SK-N-MC (cell line): ENCODE data around the gene UQCC5.

ENCODE experiments used
- DNase-seq: peaks from one replicate; pipeline ENCODE4 v3.0.0-alpha.2; 2011; ENCODE audit warnings: low read depth, low spot score
- H3K27ac ChIP-seq: fragments of 200-600 bp; sonication (generic); 2 replicates; pipeline ENCODE4 v1.5.1; 2016; ENCODE audit warnings: mixed run types
- H3K36me3 ChIP-seq: fragments of 200-600 bp; sonication (generic); 2 replicates; pipeline ENCODE4 v1.6.1; 2017; ENCODE audit warnings: antibody characterized with exemption, low read length, mixed read lengths; ENCODE audit not compliant: insufficient read depth
- H3K4me3 ChIP-seq: fragments of 200-600 bp; sonication (generic); 2 replicates; pipeline ENCODE4 v1.5.1; 2016
- H3K9ac ChIP-seq: fragments of 200-600 bp; sonication (generic); 2 replicates; pipeline ENCODE4 v1.8.0; 2017; ENCODE audit warnings: mixed run types, mixed read lengths; ENCODE audit not compliant: insufficient read length
- H3K9me3 ChIP-seq: fragments of 200-600 bp; sonication (generic); 2 replicates; pipeline ENCODE4 v1.6.1; 2017; ENCODE audit warnings: low read depth, mild to moderate bottlenecking, antibody characterized with exemption, low read length, moderate library complexity, mixed read lengths
- EZH2 ChIP-seq: fragments of 200-600 bp; sonication (generic); IDR thresholded peaks from one replicate; pipeline ENCODE4 v1.6.1; 2017; ENCODE audit warnings: antibody characterized with exemption
- FOXP2 ChIP-seq: optimal IDR thresholded peaks from 2 replicates; pipeline ENCODE3; 2011; ENCODE audit warnings: mild to moderate bottlenecking, moderate library complexity; ENCODE audit not compliant: insufficient read depth; ENCODE audit errors: extremely low read length, control extremely low read depth
- POLR2AphosphoS5 ChIP-seq: IDR thresholded peaks from 2 replicates; pipeline ENCODE4 v1.6.1; 2012; ENCODE audit warnings: mild to moderate bottlenecking, low read depth, low read length, borderline replicate concordance

Gene UQCC5

DNA sequence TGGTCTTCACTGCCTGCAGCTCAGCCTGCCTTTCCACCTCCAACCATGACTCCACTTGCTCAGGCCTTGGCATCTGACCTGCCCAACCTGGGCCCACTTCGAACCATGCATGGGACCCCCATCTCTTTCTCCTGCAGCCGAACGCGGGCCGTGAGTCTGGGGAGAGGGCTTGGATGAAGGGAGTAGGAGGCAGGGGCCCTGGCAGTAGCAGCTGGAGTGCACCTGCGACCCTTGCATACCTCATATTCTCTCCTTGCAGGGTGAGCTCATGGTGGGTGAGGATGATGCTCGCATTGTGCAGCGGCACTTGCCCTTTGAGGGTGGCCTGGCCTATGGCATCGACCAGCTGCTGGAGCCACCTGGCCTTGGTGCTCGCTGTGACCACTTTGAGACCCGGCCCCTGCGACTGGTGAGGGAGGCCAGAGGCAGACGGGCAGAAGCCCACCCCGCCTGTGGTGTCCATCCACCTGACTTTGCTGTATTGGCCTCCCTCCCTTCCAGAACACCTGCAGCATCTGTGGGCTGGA, 16.2 kb upstream of the UQCC5 start:
- H3K9me3 ChIP-seq, result no peaks in the 10 kb centered on the region
- H3K36me3 ChIP-seq, result no peaks in the 10 kb centered on the region; the same call in 1 of the 2 replicates
- no peak overlapping the region for H3K27ac ChIP-seq
- no peak overlapping the region for H3K4me3 ChIP-seq
- no peak overlapping the region for H3K9ac ChIP-seq
- no peak for DNase-seq
- TF ChIP-seq POLR2AphosphoS5 (no peak), FOXP2 (no peak), EZH2 (no peak)

- no peak overlapping the region for H3K4me3 ChIP-seq
- no peaks in the 10 kb centered on the region for H3K9me3 ChIP-seq
- no peak overlapping the region for H3K27ac ChIP-seq
- no peaks in the 10 kb centered on the region; the same call in 1 of the 2 replicates for H3K36me3 ChIP-seq
- no peak for DNase-seq
- no peak for TF ChIP-seq POLR2AphosphoS5
- TF ChIP-seq FOXP2, result no peak
- TF ChIP-seq EZH2, result no peak
- H3K9ac ChIP-seq, result no peak overlapping the region
These were observed 15.5 kb upstream of the UQCC5 start for GRCh38 chr3:52520716-52521487.

GRCh38 chr3:52521488-52521824, 14.9 kb upstream of the UQCC5 start:
- DNase-seq, result no peak
- no peak overlapping the region for H3K27ac ChIP-seq
- no peak overlapping the region for H3K4me3 ChIP-seq
- H3K9me3 ChIP-seq, result no peaks in the 10 kb centered on the region
- H3K36me3 ChIP-seq, result no peaks in the 10 kb centered on the region; the same call in 1 of the 2 replicates
- H3K9ac ChIP-seq, result no peak overlapping the region
- TF ChIP-seq POLR2AphosphoS5, result no peak
- TF ChIP-seq FOXP2, result no peak
- TF ChIP-seq EZH2, result no peak

DNA sequence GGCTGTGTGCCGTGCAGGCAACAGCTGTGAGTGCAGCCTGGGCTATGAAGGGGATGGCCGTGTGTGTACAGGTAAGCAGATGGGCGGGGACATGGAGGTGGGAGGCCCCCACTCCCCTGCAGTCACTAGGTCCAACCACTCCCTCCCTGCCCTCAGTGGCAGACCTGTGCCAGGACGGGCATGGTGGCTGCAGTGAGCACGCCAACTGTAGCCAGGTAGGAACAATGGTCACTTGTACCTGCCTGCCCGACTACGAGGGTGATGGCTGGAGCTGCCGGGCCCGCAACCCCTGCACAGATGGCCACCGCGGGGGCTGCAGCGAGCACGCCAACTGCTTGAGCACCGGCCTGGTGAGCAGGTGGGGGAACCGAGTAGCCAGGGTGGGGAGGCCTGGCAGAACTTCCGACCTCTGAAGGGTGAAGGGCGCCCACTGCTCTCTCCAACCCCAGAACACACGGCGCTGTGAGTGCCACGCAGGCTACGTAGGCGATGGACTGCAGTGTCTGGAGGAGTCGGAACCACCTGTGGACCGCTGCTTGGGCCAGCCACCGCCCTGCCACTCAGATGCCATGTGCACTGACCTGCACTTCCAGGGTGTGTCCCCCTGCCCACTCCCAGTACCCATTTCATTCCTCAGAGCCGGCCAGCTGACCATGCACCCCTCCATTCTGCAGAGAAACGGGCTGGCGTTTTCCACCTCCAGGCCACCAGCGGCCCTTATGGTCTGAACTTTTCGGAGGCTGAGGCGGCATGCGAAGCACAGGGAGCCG, 14.3 kb upstream of the UQCC5 start:
- no peak overlapping the region for H3K27ac ChIP-seq
- H3K9ac ChIP-seq, result no peak overlapping the region
- no peak for DNase-seq
- no peaks in the 10 kb centered on the region for H3K9me3 ChIP-seq
- TF ChIP-seq FOXP2 (no peak), EZH2 (no peak), POLR2AphosphoS5 (no peak)
- no peak overlapping the region for H3K4me3 ChIP-seq
- no peaks in the 10 kb centered on the region; the same call in 1 of the 2 replicates for H3K36me3 ChIP-seq

DNA sequence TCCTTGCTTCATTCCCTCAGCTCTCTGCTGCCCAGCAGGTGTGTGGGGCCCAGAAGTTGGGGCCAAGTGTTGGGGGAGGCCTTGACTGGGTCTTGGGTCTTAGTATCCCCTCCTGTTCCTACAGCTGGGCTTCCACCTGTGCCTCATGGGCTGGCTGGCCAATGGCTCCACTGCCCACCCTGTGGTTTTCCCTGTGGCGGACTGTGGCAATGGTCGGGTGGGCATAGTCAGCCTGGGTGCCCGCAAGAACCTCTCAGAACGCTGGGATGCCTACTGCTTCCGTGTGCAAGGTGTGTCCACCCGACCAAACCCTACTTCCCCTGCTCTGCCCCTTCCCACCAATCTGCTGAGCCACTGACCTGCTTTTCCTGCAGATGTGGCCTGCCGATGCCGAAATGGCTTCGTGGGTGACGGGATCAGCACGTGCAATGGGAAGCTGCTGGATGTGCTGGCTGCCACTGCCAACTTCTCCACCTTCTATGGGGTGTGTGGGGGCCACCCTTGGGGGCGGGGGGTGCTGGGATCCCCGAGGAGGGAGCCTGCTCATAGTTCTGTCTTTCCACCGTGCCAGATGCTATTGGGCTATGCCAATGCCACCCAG, 13.7 kb upstream of the UQCC5 start:
- Histone ChIP-seq H3K9ac (no peak overlapping the region), H3K36me3 (no peaks in the 10 kb centered on the region; the same call in 1 of the 2 replicates), H3K9me3 (no peaks in the 10 kb centered on the region), H3K27ac (no peak overlapping the region), H3K4me3 (no peak overlapping the region)
- TF ChIP-seq FOXP2 (no peak), EZH2 (no peak), POLR2AphosphoS5 (no peak)
- DNase-seq, result no peak

DNA sequence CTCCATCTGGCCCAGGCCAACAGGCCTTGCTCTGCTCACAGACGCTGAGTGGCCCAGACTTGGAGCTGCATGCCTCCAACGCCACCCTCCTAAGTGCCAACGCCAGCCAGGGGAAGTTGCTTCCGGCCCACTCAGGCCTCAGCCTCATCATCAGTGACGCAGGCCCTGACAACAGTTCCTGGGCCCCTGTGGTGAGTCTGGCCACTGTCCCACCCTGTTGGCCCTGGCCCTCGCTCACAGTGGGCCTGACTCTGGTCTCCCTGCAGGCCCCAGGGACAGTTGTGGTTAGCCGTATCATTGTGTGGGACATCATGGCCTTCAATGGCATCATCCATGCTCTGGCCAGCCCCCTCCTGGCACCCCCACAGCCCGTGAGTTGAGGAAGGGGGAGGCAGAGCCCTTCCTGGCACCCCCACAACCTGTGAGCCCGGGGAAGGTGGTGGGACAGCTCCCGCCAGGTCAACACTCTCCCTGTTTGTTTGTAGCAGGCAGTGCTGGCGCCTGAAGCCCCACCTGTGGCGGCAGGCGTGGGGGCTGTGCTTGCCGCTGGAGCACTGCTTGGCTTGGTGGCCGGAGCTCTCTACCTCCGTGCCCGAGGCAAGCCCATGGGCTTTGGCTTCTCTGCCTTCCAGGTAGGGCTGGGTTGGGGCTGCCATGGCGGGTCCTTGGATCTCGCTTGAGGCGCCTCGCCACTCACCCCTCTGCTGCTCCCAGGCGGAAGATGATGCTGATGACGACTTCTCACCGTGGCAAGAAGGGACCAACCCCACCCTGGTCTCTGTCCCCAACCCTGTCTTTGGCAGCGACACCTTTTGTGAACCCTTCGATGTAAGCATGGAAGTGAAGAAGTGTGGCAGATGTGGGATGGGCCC, 12.8 kb upstream of the UQCC5 start:
- TF ChIP-seq FOXP2 (no peak), POLR2AphosphoS5 (no peak), EZH2 (no peak)
- Histone ChIP-seq H3K36me3 (no peaks in the 10 kb centered on the region; the same call in 1 of the 2 replicates), H3K9ac (no peak overlapping the region)

GRCh38 chr3:52524258-52524751, 12.1 kb upstream of the UQCC5 start:
- H3K9me3 ChIP-seq, result no peaks in the 10 kb centered on the region
- DNase-seq, result no peak
- no peak overlapping the region for H3K9ac ChIP-seq
- no peak overlapping the region for H3K4me3 ChIP-seq
- H3K36me3 ChIP-seq, result no peaks in the 10 kb centered on the region; the same call in 1 of the 2 replicates
- TF ChIP-seq FOXP2, result no peak
- no peak for TF ChIP-seq POLR2AphosphoS5
- TF ChIP-seq EZH2, result no peak
- H3K27ac ChIP-seq, result no peak overlapping the region

More for the DNA sequence above, 12.8 kb upstream of the UQCC5 start:
- H3K9me3 ChIP-seq, result no peaks in the 10 kb centered on the region
- H3K27ac ChIP-seq, result no peak overlapping the region
- DNase-seq, result no peak
- H3K4me3 ChIP-seq, result no peak overlapping the region
